ENCODE results near the gene PTX3. TPM values are rescaled to one million over a fixed set of nuclear protein-coding genes. Genes with fewer than 3 reads are reported as not detected.

Gene PTX3
- polyA plus RNA-seq, 1 experiment, result 60.8 TPM

DNA sequence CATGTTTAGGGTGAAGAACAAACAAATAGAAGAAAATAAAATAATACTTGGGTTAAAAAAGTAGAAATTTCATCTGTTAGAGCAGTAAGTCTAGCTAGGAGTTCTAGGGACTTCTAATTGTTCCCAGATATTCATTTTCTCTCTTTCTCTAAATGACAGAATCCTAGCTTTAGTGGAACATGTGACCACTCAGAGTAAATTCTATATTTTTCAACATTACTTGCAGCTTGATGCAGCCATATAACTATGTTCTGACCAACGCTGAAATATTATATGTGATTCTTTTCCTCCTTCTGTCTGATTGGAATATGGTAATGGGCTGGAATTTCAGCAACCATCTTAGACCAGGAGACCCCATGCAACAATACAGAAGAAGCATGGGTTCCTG lies 8.1 kb downstream of the PTX3 start:
- no peak for DNase-seq (ENCODE audit: low read depth)
- Histone ChIP-seq H3K4me3 (ENCODE audit: low read depth, low read length) (no peak overlapping the region), H3K27me3 (ENCODE audit: control insufficient read depth, insufficient read depth, low read length) (no peaks in the 10 kb centered on the region), H3K36me3 (ENCODE audit: control insufficient read depth, insufficient read depth, low read length) (peaks cover 4% of the 10 kb centered on the region)
- ChIA-PET CTCF (interaction anchor here (0.6 to 1.7 kb wide), 4 partner anchors 13 to 147 kb away, joined by 3 to 4 read pairs (median 4); no protein-coding TSS in a partner anchor), POLR2A (no interaction called here)
- TF ChIP-seq, protein P1, sequence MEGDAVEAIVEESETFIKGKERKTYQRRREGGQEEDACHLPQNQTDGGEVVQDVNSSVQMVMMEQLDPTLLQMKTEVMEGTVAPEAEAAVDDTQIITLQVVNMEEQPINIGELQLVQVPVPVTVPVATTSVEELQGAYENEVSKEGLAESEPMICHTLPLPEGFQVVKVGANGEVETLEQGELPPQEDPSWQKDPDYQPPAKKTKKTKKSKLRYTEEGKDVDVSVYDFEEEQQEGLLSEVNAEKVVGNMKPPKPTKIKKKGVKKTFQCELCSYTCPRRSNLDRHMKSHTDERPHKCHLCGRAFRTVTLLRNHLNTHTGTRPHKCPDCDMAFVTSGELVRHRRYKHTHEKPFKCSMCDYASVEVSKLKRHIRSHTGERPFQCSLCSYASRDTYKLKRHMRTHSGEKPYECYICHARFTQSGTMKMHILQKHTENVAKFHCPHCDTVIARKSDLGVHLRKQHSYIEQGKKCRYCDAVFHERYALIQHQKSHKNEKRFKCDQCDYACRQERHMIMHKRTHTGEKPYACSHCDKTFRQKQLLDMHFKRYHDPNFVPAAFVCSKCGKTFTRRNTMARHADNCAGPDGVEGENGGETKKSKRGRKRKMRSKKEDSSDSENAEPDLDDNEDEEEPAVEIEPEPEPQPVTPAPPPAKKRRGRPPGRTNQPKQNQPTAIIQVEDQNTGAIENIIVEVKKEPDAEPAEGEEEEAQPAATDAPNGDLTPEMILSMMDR (IDR thresholded peaks at IDR 0.05; ENCODE audit: insufficient read depth, low read depth, low read length), result no peak

DNA sequence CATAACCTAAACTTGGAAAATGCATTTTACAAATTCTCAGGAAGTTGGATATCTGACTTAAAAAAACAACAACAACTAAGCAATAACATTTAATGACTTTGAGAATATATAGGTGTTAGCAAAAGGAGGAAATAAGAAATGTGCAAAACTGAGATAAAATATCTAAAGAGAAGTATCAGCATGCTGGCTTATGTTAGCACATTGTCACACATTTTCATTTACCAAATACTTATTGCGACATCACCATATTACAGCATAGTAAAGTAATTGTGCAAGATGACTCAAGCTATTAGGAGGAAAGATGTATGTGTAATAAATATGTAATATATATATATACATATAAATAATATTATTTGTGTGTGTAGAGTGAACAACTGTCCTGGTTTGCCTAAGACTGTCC lies 9.2 kb downstream of the PTX3 start:
- POLR2A ChIA-PET, result interaction anchor here (1.0 kb wide), 1 partner anchor 8 kb away, joined by 6 read pairs; no protein-coding TSS in a partner anchor
- no peaks in the 10 kb centered on the region for H3K27me3 ChIP-seq (ENCODE audit: control insufficient read depth, insufficient read depth, low read length)
- TF ChIP-seq, protein P1 (IDR thresholded peaks at IDR 0.05; ENCODE audit: insufficient read depth, low read depth, low read length), result no peak
- CTCF ChIA-PET, result interaction anchor here (1.0 to 1.7 kb wide), 6 partner anchors 12 to 241 kb away, joined by 3 to 4 read pairs (median 3); no protein-coding TSS in a partner anchor
- no peak overlapping the region for H3K4me3 ChIP-seq (ENCODE audit: low read depth, low read length)
- peaks cover 4% of the 10 kb centered on the region for H3K36me3 ChIP-seq (ENCODE audit: control insufficient read depth, insufficient read depth, low read length)
- no peak for DNase-seq (ENCODE audit: low read depth)

DNA sequence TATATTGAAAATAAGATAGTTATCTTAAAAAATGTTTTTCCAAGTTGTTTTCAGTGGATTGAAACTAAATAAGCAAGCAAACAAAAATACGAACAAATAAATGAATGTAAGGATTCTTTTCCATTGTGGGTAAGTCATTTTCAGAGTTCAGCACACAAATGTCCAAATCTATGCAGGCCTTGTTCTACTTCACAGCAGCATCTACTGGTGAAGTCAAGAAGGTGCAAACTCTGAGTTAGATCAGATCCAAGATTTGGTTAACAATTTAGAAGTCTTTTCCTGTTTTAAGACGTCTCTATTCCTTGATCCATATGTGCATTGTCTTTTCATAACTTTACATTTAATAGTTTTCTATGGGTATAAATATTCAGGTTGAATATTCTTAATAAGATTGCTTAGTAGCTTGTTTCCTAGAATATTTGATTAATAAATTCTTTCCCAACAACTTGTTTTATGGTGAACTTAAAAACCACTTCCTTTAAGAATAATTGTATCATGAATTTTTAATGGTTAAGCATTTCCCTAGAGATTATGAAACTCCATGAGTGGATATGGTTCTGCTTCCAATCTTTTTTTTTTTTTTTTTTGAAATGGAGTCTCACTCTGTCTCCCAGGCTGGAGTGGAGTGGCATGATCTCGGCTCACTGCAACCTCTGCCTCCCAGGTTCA lies 10.5 kb downstream of the PTX3 start:
- H3K27me3 ChIP-seq (ENCODE audit: control insufficient read depth, insufficient read depth, low read length), result no peaks in the 10 kb centered on the region
- ChIA-PET POLR2A (interaction anchor here (0.7 kb wide), 1 partner anchor 152 kb away, joined by 5 read pairs; no protein-coding TSS in a partner anchor), CTCF (interaction anchor here (0.6 to 1.0 kb wide), 5 partner anchors 16 to 245 kb away, joined by 3 to 4 read pairs (median 3); no protein-coding TSS in a partner anchor)
- TF ChIP-seq, protein P1 (IDR thresholded peaks at IDR 0.05; ENCODE audit: insufficient read depth, low read depth, low read length), result peak; percentile 74
- H3K4me3 ChIP-seq (ENCODE audit: low read depth, low read length), result no peak overlapping the region
- no peak for DNase-seq (ENCODE audit: low read depth)
- H3K36me3 ChIP-seq (ENCODE audit: control insufficient read depth, insufficient read depth, low read length), result peaks cover 4% of the 10 kb centered on the region

DNA sequence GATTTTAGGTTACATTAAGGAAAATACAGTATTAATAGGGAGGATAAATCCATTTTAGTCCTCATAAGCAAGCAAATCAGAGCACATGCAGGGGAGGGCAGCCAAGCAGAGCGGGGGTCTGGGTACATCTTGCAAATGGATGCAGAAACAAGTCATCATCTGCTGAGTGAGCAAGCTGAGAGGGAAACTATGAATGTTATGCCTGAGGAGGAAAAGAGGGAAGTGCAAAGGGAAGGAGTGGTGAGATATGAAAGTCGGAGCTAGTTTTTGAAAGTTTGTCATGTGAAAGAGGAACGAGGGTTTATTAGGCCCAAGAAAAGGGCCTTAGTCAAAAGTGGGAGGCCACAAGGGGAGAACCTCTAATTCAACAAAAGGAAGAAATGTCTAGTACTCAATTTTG lies 15.4 kb downstream of the PTX3 start:
- no peak for DNase-seq (ENCODE audit: low read depth)
- no peaks in the 10 kb centered on the region for H3K27me3 ChIP-seq (ENCODE audit: control insufficient read depth, insufficient read depth, low read length)
- ChIA-PET POLR2A (no interaction called here), CTCF (interaction anchor here (0.8 to 1.7 kb wide), 4 partner anchors 13 to 284 kb away, joined by 3 to 6 read pairs (median 4); no protein-coding TSS in a partner anchor)
- TF ChIP-seq, protein P1 (IDR thresholded peaks at IDR 0.05; ENCODE audit: insufficient read depth, low read depth, low read length), result no peak
- H3K36me3 ChIP-seq (ENCODE audit: control insufficient read depth, insufficient read depth, low read length), result no peaks in the 10 kb centered on the region
- H3K4me3 ChIP-seq (ENCODE audit: low read depth, low read length), result no peak overlapping the region

DNA sequence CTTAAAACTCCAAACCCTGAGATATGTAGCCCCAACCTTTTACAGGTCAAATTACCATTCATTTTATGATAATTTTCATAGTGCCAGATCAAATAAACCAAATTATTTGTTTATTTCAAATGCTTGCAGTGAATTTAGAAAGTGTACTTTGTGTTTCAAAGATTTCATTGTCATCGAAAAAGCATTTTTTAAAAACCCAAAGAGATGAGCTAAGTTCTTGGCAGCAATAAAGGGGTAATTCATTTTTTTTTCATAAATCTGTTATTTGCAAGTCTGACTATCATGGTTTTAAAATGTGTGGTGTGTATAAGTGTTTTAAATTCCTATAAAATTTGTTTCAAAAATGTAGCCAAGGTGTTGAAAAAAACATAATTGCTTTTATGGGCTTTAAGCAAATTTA lies 17.2 kb downstream of the PTX3 start:
- TF ChIP-seq, protein P1 (IDR thresholded peaks at IDR 0.05; ENCODE audit: insufficient read depth, low read depth, low read length), result no peak
- ChIA-PET POLR2A (no interaction called here), CTCF (interaction anchor here (0.7 to 1.0 kb wide), 2 partner anchors 249 to 422 kb away, joined by 3 read pairs; no protein-coding TSS in a partner anchor)
- DNase-seq (ENCODE audit: low read depth), result no peak
- H3K36me3 ChIP-seq (ENCODE audit: control insufficient read depth, insufficient read depth, low read length), result no peaks in the 10 kb centered on the region
- H3K27me3 ChIP-seq (ENCODE audit: control insufficient read depth, insufficient read depth, low read length), result no peaks in the 10 kb centered on the region
- H3K4me3 ChIP-seq (ENCODE audit: low read depth, low read length), result no peak overlapping the region
